GM19240 (cell line): ENCODE data around the gene PRKCH.
"Not testable (repeated sequence)": the region's sequence is repeated elsewhere in the genome, so short reads cannot be mapped to it uniquely, and the experiment has no call there.

ENCODE experiments used
- DNase-seq: peaks from one replicate; pipeline ENCODE4 v3.0.0; 2011; ENCODE audit warnings: low spot score; ENCODE audit not compliant: insufficient read length

PRKCH gene

DNA sequence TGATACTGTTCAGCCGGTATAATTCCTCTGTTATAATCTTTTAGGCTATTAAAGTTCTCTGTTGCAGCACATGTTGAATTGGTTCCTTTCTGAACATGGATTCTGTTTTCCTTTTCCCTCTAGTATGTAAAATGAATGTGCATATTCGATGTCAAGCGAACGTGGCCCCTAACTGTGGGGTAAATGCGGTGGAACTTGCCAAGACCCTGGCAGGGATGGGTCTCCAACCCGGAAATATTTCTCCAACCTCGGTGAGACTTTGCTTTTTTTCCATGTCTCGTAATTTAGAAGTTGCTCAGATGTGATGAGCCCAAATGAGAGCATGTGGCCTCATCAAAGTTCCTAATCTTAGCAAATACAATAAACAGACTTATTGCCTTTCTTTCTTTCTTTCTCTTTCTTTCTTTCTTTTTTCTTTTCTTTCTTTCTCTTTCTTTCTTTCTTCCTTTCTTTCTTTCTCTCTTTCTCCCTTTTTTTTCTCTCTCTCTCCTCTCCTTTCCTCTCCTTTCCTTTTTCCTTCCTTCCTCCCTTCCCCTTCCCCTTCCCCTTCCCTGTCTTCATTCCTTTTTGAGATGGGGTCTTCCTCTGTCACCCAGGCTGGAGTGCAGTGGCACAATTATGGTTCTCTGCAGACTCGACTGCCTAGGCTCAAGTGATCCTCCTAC is 131.9 kb downstream of the PRKCH start:
- DNase-seq = no peak

DNA sequence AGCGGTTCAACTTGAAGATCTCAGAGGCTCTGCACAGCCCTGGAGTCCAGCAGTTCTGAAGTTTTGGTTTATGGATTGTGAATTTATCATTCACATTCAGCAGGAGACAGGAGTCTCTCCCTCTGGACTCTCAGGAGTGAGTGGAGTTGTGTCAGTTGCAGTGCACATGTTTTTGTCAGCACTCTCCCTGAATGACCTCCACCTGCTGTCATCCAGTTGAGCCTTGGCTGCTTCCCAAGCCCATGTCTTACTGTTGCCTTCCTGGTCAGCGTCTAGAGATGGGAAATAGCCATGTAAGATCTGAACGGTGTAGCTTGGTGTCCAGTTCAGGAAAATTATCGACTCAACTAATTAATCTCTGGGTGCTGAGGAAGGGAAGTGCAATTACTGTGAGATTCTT is 133.2 kb downstream of the PRKCH start:
- no peak for DNase-seq

DNA sequence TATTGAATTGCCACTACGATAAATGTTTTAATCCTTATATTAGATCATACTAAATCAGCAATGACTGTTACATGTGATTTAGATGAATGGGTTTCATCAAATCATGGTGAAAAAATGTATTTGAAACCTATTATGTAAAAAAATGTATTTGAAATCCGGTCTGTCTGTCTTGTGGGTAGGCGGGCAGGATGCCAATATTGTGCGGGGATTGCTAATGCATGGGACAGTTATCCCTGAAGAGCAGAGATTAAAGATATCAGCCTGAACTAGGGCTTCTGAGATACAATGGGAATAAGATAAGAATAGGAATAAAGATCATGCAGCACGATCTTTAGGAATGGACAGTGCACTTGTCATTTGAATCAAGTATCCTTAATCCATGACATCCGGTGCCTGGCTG is 134.0 kb downstream of the PRKCH start:
- no peak for DNase-seq

DNA sequence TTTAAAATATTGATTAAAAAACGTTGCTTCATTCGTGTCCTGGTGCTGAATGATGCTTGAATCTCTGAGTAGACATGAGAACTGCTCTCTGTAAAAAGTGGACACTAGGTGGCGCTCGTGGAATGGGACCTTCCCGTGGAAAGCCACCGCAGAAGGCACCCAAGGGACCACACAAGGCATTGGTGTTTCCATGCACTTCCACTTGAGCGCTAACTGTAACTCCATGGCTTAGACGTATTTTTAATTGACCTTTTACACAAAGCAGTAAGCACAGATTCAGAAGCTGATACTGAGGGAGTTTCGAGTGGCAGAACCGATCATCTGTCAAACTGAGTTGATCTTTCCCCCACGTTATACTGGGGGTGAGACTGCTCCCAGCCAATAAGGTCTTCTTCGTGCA is 135.3 kb downstream of the PRKCH start:
- DNase-seq = peak; percentile 72

DNA sequence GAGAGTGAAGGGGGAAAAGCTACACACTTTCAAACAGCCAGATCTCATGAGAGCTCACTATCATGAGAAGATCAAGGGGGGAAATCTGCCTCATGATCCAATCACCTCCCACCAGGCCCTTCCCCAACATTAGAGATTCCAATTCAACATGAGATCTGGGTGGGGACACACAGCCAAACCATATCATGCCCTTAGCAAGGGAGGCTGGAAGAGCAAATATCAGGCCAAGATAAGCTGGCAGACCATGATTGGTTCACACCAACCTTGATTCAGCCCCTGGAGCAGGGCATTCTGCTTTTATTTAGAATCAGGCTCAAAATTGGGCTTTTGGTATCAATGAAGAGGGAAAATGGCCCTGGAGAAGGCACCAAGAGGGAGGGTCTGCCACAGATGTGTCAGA is 137.4 kb downstream of the PRKCH start:
- DNase-seq = no peak

DNA sequence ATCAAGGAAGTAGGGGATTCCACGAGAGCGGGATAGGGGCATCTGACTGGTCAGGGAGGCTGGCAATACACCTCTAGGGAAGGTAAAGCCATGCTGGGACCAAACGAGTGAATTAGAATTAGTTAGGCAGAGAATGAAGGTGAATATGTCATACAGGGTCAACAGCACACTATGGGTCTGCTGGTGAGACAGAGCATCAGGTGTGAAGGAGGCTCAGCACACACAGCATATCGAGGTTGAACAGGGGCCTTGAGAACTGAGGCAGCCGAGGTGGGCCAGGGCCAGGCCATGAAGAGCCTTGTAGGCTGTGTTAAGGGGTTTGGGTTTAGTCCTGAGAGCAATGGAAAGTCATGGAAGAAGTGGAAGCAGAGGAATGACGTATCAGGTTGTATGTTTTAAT is 137.8 kb downstream of the PRKCH start:
- no peak for DNase-seq

DNA sequence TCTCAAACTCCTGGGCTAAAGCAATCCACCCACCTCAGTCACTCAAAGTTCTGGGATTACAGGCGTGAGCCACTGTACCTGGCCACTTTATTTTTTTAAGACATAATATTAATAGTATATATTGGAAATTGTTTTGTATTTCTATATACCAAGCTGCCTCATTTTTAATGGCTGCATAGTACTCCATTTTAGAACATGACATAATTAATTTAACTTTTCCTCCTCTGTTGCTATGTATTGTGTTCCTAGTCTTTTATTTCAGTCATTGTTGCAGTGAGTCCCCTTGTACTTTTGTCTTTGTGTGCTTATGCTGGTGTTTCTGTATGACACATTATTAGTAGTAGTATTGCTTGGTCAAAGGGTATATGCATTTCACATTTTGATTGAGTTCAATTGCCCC is 138.7 kb downstream of the PRKCH start:
- DNase-seq = no peak

DNA sequence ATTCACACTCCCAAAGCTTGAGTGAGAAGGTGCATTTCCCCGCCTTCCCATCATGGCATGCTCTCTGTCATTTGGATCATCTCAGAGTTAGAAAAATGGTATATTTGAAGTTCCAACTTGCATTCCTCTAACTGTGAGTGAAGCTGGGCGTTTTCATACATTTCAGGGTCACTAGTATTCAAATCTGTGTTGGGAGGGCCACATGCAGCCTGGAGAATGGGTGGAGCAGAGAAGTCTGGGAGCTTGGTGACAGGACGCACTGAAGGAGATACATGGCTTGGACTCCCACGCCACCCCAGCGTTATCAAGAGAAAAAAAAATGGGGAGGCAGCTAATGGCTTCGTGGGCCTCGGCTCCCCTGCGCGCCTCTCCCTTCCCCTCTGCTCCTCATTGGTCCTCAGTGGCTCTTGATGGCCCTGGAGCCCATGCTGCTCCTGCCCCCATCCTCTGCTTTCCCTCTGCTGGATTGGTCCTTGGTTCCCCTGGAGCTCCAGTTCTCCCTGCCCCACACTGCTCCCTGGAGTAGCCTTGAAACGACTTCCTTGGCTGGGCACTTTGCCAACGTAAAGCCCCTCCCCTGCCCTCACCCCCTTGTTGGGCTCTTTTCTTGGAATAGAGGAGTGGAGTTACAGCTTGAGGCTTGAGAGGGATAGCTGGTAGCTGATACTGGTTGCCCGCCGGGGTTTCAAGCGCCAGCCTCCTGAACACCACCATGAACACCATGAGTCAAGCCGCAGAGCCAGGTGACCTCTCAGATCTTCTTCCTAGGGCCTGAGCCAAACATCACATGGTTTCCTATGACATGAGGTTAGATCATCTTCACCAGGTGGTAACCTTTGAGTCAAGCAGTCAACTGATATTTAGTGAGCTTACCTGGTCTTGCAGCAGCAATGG is 139.6 kb downstream of the PRKCH start:
- DNase-seq = no peak

DNA sequence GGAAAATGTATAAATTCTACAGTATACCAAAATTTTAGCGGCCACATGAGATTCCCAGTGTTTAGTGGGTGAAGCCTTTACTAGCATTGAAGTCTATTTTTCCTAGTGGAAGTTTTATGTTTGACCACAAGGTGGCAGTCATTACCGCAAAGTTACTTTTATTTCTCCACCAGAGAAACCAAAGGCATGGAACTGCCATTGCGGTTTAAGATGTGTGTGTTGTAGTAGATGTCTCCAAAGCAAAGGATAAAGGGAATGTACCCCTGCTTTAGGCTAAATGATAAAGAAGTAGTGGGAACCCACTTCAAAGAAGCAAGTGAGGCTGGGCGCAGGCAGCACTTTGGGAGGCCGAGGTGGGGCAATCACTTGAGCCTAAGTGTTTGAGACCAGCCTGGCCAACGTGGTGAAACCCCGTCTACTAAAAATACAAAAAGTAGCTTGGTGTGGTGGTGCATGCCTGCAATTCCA is 140.5 kb downstream of the PRKCH start:
- DNase-seq = peak; percentile 38

DNA sequence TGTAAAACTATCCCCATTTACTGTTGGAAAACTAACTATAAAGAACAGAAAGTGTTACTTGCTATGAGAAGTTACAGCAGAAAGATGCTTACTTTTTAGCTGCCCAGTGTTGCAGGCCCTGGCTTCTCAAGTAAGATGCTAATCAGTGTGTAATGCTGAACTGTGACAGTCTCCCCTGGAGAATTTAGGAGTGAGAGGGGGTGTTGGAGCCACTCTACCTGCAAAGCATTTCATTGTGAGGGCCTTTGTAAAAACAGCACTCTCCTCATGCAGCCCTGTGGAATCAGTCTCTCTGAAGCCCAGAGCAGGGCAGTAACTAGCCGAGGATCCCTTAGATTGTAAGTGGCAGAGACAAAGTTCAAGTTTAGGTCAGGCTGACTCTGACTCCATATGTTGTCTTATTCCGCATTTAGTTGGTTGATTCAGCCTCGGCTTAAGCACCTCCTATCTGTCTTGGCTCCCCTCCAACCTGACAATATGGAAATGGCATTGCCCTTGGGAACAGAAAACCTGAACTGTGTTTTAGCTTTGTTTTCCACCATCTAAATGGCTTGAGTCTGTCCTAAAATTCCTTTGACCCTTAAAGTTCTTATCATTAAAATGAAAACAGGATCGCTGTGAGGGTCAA is 141.3 kb downstream of the PRKCH start:
- no peak for DNase-seq

DNA sequence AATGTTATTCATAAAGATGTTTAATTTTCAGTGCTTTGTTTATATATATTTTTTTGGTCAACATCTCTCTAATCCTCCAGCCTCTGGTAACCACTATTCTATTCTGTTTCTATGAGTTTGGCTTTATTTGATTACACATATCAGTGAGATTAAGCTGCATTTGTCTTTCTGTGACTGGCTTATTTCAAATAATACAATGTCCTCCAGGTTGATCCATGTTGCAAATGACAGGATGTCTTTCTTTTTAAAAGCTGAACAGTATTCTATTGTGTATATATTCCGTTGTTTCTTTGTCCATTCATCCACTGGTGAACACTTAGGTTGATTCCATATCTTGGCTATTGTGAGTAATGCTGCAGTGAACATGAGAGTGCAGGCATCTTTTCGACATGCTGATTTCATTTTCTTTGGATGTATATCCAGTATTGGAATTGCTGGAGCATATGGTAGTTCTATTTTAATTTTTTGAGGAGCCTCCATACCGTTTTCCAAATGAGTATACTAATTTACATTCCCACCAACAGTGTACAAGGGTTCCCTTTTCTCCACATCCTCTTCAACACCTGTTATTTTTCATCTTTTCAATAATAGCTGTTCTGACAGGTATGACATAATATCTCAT is 142.4 kb downstream of the PRKCH start:
- no peak for DNase-seq

DNA sequence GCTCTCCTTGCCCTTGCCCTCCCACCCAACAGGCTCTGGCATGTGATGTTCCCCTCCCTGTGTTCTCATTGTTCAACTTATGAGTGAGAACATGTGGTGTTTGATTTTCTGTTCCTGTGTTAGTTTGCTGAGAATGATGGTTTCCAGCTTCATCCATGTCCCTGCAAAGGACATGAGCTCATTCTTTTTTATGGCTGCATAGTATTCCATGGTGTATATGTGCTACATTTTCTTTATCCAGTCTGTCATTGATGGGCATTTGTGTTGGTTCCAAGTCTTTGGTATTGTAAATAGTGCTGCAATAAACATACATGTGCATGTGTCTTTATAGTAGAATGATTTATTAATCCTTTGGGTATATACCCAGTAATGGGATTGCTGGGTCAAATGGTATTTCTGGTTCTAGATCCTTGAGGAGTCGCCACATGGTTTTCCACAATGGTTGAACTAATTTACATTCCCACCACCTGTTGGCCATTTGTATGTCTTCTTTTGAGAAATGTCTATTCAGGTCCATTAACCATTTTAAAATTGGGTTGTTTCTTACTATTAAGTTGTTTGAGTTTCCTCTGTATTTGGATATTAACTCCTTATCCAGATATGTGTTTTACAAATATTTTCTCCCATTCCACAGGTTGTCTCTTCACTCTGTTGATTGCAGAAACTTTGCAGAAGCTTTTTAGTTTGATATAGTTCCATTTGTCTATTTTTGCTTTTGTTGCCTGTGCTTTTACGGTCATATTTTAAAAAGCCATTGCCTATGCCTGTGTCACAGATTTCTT is 143.4 kb downstream of the PRKCH start:
- not testable (repeated sequence) for DNase-seq

DNA sequence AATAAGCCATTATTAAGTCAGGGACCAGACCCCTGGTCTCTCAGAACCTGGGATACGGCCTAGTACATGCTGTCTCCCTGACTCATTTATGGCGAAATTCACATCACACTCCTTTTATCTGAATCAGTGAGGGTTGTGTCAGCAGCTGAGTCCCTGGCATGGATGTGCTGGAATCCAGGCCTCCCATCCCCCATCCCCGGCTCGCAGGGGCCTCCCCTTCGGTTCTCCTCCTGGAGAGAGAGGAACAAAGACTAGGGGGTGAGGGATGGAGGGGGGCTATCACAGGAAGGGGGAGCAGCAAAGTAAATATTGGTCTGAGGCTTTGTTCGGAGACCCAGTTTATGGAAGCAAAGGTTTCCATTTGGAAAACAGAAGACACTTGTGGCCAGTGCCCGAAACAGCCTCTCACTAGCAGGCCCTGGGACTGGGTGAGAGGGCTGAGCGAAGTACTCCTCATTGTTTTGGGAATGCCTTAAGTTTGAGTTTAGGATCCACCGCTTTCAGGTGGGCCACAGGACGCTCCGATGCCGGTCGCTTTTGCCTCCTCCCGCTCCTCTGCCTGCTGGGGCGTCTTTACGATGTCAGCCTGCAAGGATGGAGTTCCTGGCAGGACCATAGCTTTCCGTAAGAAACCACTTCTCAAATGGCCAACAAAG is 145.0 kb downstream of the PRKCH start:
- DNase-seq = no peak

DNA sequence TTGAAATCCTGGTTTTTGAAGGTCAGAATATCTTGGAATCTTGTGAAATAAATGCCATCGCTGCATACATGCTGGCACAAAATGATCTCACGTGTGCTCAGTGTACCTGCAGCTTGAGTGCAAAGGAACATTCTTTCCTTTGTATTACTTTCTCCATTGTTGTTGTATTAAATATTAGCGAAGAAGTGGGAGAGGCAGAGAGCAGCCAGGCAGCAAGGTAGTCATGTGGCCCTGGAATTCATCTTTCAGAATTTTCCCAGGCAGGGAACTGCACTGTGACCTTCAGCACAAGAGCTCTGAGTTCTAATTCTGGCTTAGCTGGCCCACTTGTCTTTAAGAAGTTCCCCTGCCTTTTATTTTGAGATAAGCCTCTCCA is 145.5 kb downstream of the PRKCH start:
- no peak for DNase-seq

DNA sequence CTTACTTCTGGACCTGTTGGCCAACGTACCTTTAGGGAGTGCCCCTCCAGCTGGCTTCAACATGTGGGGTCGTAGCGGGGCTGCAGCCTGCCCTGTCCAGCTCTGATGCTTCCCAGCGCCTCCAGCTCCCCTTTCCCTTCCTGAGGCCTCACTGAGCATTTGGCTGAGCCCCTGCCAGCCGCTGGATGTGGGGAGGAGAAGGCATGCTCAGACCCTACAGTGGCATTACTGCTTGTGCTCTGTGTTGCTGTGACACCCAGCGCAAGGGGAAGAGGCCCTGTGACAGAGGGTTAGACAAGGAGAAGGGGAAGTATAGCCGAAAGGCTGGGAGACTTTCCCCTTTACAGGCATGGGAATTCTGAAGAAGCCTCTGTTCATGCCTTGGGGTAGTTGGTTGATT is 145.9 kb downstream of the PRKCH start:
- no peak for DNase-seq

DNA sequence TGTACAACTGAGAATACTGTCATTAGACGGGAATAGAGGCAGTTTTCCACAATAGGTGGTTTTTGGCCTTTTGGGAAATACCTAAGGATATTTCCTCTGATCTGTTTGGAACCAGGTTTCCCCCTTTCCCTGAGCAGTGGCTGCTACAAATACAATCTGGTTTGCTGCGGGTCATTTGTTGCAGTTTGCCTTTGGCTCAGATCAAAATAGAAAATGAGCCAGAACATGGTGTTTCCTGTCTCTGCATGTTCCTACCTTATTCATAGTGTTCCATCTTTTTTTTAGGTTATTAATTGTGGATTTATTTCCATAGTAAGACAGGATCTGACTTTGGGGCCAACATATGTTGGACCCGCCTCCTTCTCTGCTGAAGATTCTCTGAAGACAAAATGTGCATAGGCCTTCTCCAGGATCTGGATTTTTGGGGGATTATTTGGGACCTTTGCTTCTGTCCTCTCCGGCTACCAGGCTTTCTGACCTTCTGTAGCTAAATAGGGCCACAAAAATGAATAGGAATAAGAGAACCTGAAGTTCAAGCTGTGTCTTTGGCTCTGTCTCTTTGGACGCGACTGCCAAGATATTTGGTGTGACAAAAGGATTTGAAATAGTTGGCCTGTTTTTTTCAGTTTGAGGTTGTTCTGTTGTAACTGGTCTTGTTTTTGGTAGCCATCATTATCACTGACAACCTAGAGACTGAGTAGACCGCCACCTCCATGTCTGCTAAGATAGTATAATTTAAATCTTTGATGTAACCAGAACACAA is 146.9 kb downstream of the PRKCH start:
- no peak for DNase-seq

DNA sequence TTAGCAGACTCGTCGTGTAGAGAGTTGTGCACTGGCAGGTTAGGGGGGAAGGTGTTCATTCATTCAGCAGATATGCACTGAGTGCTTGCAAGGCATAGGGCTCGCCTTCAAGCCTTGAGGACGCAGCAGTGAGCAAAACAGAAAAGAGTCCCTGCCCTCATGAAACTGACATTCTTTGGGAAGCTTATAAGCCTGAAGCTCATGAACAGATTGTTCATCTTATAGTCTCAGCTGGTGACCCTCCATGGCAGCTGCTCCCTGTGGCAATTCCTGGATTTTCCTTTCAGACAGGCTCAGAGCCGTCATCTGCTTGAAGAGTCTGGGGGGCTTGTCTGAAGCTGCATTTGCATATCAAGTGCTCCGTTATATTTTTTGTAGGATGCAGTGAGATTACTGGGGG is 148.4 kb downstream of the PRKCH start:
- DNase-seq = no peak

DNA sequence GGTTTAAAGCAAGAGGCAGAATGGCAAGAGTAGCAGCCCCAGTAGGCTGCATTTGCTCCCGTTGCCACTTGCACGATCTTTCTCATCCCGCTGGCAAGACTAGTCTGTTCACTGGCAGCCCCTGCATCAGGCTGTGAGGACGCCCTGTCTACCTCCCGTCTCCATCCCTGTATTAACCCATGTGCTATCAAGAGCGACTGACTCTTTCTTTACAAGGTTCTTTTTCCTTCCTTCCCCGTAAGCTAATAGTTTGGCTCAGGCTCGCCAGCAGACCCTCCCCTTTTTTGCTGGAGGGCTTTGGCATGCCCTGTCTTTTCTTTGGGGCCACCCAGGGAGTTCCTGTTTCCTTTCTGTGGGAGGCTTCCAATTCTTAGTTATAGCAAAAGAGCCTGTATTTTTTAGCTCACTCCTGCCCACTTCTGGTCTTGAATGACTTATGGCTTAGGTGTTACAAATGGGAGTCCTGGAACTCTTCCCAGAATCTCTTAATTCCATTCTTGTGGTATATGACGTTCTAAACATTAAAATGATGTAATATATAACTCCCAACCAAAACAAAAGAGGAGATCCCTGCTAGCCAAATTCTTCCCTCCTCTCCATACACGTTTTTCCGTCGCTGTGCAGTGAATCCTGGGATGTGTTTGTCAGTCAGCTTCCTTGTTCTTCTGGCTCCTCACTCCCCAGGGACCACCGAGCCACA is 149.0 kb downstream of the PRKCH start:
- no peak for DNase-seq

DNA sequence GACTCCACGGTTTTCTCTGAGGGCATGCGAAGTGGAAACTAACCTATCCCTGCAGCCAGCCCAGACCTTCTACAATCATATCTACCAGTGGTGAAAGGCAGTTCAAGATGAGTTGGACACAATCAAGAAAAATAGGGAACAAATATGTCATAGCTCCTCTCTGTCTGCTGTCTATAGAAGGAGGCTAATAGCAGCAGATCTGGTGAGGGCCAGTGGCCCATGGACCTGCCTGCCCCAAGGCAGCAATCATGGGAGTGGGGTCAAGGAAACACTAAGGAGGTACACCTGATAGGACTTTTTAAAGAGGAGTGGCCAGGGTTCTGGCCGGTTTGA is 149.5 kb downstream of the PRKCH start:
- no peak for DNase-seq
